Measurements from ENCODE around the gene PTPRM.

Gene PTPRM

GRCh38 chr18:8375249-8375648 is 808.1 kb downstream of the PTPRM start (continued):
- TF ChIP-seq, protein P1, sequence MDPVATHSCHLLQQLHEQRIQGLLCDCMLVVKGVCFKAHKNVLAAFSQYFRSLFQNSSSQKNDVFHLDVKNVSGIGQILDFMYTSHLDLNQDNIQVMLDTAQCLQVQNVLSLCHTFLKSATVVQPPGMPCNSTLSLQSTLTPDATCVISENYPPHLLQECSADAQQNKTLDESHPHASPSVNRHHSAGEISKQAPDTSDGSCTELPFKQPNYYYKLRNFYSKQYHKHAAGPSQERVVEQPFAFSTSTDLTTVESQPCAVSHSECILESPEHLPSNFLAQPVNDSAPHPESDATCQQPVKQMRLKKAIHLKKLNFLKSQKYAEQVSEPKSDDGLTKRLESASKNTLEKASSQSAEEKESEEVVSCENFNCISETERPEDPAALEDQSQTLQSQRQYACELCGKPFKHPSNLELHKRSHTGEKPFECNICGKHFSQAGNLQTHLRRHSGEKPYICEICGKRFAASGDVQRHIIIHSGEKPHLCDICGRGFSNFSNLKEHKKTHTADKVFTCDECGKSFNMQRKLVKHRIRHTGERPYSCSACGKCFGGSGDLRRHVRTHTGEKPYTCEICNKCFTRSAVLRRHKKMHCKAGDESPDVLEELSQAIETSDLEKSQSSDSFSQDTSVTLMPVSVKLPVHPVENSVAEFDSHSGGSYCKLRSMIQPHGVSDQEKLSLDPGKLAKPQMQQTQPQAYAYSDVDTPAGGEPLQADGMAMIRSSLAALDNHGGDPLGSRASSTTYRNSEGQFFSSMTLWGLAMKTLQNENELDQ (tag by site-specific recombination; IDR thresholded peaks at IDR 0.05; ENCODE audit: low read depth): no peak
- TF ChIP-seq ZFP69B (tag by site-specific recombination; IDR thresholded peaks at IDR 0.05) (no peak), ZNF48 (tag by site-specific recombination; IDR thresholded peaks at IDR 0.05) (no peak), ZNF843 (tag by site-specific recombination; IDR thresholded peaks at IDR 0.05) (no peak)

- CTCF ChIA-PET: no interaction called here
These were observed 809.0 kb downstream of the PTPRM start for GRCh38 chr18:8376113-8376512.

DNA sequence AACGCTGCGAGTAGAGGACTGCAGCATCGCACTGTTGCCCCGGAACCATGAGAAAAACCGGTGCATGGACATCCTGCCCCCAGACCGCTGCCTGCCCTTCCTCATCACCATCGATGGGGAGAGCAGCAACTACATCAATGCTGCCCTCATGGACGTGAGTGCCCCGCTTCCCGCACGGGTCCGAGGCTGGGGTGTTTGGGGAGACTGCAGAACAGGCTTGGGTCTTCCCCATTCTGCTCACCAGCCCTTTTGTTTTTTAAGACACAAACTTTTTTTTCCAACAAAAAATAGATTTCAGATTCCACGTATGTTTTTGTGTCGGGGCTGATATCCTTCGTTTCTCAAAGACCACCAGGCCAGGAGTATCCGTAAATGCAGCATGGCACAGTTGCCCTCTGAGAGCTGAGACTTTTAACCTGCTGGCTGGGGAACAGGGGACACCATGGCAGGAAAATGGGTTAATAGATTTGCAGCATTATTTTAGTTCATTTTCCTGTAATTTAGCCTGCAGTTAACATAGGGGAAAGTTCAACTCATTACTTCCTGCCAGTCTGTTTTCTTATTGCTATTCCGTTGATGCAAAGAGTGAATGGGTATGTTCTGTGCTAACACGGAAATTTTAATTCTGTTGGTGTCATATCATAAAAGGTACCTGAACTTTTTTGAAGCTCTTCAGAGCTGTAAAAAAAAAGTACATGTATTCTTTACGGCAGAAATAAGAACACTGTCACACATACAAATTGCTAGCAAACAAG is 812.2 kb downstream of the PTPRM start:
- Histone ChIP-seq H3K4me3 (ENCODE audit: low read depth, low read length) (no peak overlapping the region), H3K4me1 (ENCODE audit: control insufficient read depth, insufficient read depth, low read length) (peaks cover 8% of the 10 kb centered on the region), H3K9me3 (ENCODE audit: control insufficient read depth, insufficient read depth, low read depth, low read length) (no peaks in the 10 kb centered on the region), H3K36me3 (ENCODE audit: control insufficient read depth in 2 of 2, insufficient read depth in 1 of 2, low read length in 2 of 2) (no peaks in the 10 kb centered on the region), H3K27ac (ENCODE audit: extremely low read depth, low read depth, low read length) (no peak overlapping the region)
- CTCF ChIA-PET: interaction anchor here (3.8 kb wide), 1 partner anchor 11 kb away, joined by 22 read pairs; no protein-coding TSS in a partner anchor
- POLR2A ChIA-PET: interaction anchor here (0.5 kb wide), 1 partner anchor 437 kb away, joined by 3 read pairs; no protein-coding TSS in a partner anchor
- TF ChIP-seq ZNF626 (tag by site-specific recombination; IDR thresholded peaks at IDR 0.05) (no peak), BCL11B (tag by site-specific recombination; IDR thresholded peaks at IDR 0.05; ENCODE audit: low read depth) (no peak), ZNF354C (tag by site-specific recombination; IDR thresholded peaks at IDR 0.05; ENCODE audit: borderline replicate concordance, low read depth) (no peak), ZSCAN23 (tag by site-specific recombination; IDR thresholded peaks at IDR 0.05) (no peak), ZNF654 (tag by site-specific recombination; IDR thresholded peaks at IDR 0.05; ENCODE audit: low read depth) (no peak), ZNF114 (tag by site-specific recombination; IDR thresholded peaks at IDR 0.05) (no peak), ZNF544 (tag by site-specific recombination; IDR thresholded peaks at IDR 0.05) (no peak), ZNF510 (tag by site-specific recombination; IDR thresholded peaks at IDR 0.05; ENCODE audit: insufficient replicate concordance) (no peak), SALL2 (tag by site-specific recombination; IDR thresholded peaks at IDR 0.05; ENCODE audit: borderline replicate concordance) (no peak), ZNF211 (tag by site-specific recombination; IDR thresholded peaks at IDR 0.05; ENCODE audit: low read depth) (no peak), ZNF660 (tag by site-specific recombination; IDR thresholded peaks at IDR 0.05) (no peak), ZNF596 (tag by site-specific recombination; IDR thresholded peaks at IDR 0.05) (no peak), ZNF610 (tag by site-specific recombination; IDR thresholded peaks at IDR 0.05; ENCODE audit: borderline replicate concordance) (no peak), ZNF221 (tag by site-specific recombination; IDR thresholded peaks at IDR 0.05; ENCODE audit: borderline replicate concordance) (no peak), ZNF776 (tag by site-specific recombination; IDR thresholded peaks at IDR 0.05; ENCODE audit: borderline replicate concordance) (no peak), ZNF548 (tag by site-specific recombination; IDR thresholded peaks at IDR 0.05) (no peak)
- TF ChIP-seq, protein P2, sequence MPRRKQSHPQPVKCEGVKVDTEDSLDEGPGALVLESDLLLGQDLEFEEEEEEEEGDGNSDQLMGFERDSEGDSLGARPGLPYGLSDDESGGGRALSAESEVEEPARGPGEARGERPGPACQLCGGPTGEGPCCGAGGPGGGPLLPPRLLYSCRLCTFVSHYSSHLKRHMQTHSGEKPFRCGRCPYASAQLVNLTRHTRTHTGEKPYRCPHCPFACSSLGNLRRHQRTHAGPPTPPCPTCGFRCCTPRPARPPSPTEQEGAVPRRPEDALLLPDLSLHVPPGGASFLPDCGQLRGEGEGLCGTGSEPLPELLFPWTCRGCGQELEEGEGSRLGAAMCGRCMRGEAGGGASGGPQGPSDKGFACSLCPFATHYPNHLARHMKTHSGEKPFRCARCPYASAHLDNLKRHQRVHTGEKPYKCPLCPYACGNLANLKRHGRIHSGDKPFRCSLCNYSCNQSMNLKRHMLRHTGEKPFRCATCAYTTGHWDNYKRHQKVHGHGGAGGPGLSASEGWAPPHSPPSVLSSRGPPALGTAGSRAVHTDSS (tag by site-specific recombination; IDR thresholded peaks at IDR 0.05): no peak

More at GRCh38 chr18:8376113-8376512, 809.0 kb downstream of the PTPRM start:
- Histone ChIP-seq H3K4me3 (ENCODE audit: low read depth, low read length) (no peak overlapping the region), H3K9me3 (ENCODE audit: control insufficient read depth, insufficient read depth, low read depth, low read length) (no peaks in the 10 kb centered on the region), H3K36me3 (ENCODE audit: control insufficient read depth in 2 of 2, insufficient read depth in 1 of 2, low read length in 2 of 2) (no peaks in the 10 kb centered on the region), H3K27ac (ENCODE audit: extremely low read depth, low read depth, low read length) (no peak overlapping the region), H3K4me1 (ENCODE audit: control insufficient read depth, insufficient read depth, low read length) (peaks cover 11% of the 10 kb centered on the region)
- TF ChIP-seq MZF1 (tag by site-specific recombination; IDR thresholded peaks at IDR 0.05; ENCODE audit: borderline replicate concordance) (no peak), WT1 (tag by site-specific recombination; IDR thresholded peaks at IDR 0.05) (no peak)
- POLR2A ChIA-PET: no interaction called here

Measured in HEK293 (cell line).